Choroid plexus epithelial cell (primary cell): ENCODE data around the gene EXD3.

ENCODE experiments used
- DNase-seq: peaks from one replicate; pipeline ENCODE4 v3.0.0-alpha.2; 2010; ENCODE audit warnings: low read depth
- H3K4me3 ChIP-seq: 2 replicates; pipeline ENCODE4 v1.5.1; 2011; ENCODE audit warnings: low read depth, mild to moderate bottlenecking, control low read depth, low read length, moderate library complexity
- TF ChIP-seq, protein P1 (sequence below): conservative IDR thresholded peaks from 2 replicates; pipeline ENCODE4 v1.5.1; 2011; ENCODE audit warnings: low read depth, mild to moderate bottlenecking, control low read depth, inconsistent platforms, low read length, moderate library complexity

EXD3 gene

DNA sequence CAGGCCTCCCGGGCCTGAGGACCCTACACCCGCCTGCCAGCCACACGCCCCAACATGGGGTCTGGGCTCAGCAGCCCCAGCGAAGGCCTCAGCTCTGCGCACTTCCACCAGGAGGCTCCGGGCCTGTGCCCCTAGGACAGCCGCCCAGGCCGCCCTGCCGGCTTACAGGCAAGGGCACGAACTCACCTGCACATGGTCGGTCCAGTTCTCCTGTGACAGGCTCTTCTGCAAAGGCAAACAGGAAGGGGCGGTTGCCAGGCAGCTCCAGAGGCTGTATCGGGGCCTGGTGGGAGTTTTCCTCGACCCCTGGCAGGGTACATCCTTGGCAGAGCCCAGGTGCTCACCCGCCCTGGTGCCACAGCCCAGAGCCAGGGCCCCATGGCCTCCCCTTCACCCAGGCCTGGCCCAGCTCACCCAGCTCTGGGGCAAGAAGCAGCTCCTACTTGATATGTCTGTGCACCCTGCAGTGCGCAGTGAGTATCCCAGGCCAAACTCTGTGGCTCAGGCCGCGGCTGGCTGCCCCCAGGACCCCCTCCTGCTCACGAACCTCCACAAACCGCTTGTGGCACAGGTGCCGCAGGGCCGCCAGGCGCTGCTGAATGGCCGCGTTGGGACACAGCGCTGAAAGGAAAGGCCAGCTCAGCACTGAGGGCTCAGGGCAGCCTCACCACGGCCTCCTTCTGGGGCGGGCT, 68.7 kb downstream of the EXD3 start:
- TF ChIP-seq, protein P1, sequence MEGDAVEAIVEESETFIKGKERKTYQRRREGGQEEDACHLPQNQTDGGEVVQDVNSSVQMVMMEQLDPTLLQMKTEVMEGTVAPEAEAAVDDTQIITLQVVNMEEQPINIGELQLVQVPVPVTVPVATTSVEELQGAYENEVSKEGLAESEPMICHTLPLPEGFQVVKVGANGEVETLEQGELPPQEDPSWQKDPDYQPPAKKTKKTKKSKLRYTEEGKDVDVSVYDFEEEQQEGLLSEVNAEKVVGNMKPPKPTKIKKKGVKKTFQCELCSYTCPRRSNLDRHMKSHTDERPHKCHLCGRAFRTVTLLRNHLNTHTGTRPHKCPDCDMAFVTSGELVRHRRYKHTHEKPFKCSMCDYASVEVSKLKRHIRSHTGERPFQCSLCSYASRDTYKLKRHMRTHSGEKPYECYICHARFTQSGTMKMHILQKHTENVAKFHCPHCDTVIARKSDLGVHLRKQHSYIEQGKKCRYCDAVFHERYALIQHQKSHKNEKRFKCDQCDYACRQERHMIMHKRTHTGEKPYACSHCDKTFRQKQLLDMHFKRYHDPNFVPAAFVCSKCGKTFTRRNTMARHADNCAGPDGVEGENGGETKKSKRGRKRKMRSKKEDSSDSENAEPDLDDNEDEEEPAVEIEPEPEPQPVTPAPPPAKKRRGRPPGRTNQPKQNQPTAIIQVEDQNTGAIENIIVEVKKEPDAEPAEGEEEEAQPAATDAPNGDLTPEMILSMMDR = no peak
- H3K4me3 ChIP-seq = no peak overlapping the region
- no peak for DNase-seq

DNA sequence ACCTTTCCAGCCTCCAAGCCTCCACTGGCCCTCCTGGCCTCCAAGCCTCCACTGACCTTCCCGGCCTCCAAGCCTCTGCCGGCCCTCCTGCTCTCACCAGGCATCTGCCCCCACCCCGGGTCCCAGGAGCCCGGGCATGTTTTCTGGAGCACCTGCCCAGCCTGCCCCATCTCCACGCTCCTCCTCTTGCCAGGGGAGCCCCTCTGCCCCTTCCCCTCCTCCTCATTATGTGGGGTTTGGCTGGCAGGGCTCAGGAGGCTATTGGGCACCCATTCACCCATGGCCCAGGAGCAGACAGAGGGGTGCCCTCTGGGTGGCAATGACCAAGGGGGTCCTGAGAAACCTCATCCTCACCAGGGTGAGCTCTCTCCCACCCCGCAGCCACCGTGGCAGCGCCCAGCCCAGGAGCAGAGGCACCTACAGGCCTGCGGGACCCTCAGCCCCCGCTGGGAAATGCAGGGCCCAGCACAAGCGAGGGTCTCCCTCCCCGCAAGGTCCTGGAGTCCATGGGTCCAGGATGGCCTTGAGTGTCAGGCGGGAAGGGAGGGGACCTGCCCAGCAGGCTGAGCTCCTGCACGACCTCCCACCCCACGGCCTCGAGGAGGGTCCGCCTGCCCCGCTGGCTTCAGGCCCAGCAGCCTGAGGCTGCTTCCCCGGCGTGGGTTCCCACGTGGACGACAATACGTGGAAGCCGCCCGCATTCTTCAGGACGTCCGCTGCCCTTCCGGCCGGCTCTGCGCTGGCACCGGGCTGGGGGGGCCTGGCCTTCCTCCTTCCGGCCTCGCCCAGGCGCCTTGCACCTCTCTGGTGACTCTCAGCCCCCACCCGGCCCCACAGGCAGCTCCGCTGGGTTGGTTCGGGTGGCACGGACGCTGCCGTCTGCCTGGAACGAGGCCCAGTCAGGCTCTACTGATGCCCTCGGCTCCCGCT, 69.5 kb downstream of the EXD3 start:
- DNase-seq = no peak

DNA sequence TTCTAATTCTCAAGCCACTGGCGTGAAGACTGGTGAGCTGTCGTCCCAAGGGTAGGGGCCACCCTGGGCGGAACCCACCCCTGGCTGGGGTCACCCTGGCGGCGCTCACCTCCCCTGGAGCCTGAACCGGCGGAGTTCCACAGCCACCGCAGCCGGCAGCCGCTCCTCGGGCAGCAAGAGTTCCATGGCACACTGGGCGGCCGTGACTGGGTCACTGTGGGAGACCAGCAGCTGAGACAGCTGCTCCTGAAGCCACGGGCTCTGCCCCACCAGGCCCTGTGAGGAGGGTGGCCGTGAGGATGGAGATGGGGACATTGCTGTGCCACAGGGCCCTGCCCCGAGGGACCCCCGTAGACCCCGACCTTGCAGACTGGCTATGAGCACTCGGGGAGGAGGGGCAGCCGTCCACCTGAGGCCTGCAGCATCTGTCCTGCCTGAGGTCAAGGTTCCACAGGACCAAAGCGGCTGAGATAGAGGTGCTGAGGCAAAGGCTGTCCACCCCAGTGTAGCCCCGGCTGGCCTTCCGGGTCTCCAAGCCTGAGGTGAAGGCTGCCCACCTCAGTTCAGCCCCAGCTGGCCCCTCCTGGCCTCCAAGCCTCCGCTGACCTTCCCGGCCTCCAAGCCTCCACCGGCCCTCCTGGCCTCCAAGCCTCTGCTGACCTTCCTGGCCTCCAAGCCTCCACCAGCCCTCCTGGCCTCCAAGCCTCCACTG, 70.3 kb downstream of the EXD3 start:
- no peak for DNase-seq
- TF ChIP-seq, protein P1 = no peak
- H3K4me3 ChIP-seq = no peak overlapping the region

More for the DNA sequence above, 69.5 kb downstream of the EXD3 start:
- TF ChIP-seq, protein P1 = no peak
- H3K4me3 ChIP-seq = no peak overlapping the region

DNA sequence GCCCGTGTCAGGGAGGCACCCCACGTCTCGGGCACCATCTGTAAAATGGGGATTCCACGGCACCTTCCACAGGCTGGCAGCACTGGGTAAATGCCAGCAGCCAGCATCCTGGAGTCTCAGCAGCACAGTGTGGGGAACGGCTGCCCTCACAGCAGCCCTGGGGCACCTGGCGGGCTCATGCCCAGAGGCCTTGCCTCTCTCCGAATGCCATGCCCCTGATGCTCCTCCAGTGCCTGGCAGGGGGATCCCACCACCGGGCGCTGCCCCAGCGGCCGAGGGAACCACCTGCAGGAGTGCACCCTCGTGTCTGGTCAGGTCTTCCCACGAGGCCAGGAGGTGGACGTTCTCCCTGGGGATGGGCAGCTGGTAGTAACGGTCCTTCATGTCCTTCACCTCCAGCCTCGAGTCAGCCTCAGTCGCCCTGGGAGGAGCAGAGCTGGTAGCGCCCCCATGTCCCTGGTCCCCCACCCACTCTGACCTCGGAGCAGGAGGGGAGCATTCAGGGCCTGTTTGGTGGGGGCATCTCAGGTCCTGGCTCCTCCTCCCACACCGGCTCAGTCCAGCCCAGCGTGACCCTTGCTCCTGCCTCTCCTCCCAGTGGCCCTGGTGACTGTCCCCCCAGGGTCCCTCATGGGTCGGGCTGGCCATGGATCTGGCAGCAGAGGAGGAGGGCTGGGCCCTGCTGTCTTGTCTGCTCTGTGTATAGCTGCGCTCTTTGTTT, 71.0 kb downstream of the EXD3 start:
- no peak for DNase-seq
- TF ChIP-seq, protein P1 = no peak
- no peak overlapping the region for H3K4me3 ChIP-seq

DNA sequence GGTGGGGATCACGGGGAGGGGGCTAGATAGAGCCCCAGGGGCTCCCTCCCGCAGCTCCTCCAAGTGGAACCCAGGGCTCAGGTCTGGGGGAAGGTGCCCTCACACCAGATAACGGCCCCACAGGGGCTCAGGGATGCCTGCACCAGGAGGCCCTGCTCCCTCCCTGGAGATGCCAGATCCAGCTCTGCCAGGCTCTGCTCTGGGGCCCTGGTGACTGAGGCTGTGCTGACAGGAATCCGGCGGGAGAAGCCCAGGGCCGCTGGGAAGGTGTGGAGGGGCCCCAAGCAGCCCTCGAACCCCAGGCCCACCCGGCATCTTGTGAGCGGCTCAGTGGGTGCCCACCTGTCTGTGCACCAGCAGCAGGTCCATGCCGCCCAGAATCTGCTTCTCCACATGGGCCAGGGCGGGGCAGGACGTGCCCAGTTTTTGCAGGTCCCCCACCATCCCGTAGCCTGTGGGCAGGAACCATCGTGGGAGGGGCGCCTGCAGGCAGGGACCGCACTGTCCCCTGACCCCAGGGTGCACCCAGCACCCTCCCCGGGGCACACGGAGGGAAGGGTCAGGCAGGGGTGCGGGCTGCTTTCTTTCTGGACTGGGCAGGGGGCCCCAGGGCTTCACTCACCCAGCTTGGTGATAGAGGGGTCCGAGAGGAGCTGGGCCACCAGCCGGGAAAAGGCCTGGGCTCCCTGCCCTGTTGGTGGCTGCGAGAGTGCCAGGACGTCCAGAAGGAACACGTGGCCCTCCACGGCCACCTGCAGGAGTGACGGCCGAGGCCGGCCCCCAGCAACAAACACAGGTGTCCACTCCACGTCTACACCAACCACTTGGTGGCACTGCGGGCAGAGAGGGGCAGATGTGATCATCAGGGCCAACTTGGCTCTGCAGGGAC, 72.0 kb downstream of the EXD3 start:
- TF ChIP-seq, protein P1 = no peak
- no peak for DNase-seq
- H3K4me3 ChIP-seq = no peak overlapping the region
